Stimulated activated CD4-positive, alpha-beta T cell treated with anti-CD3 and anti-CD28 coated beads, Interleukin-2, amount 100 ng/mL, for 4 hours (primary cell): ENCODE data around the gene CACNA1I.
"Not testable (repeated sequence)": the region's sequence is repeated elsewhere in the genome, so short reads cannot be mapped to it uniquely, and the experiment has no call there.

Experiments used
- DNase-seq: peaks from one replicate; pipeline ENCODE4 v3.0.0-alpha.2; 2020; ENCODE audit warnings: low read depth

CACNA1I gene

DNA sequence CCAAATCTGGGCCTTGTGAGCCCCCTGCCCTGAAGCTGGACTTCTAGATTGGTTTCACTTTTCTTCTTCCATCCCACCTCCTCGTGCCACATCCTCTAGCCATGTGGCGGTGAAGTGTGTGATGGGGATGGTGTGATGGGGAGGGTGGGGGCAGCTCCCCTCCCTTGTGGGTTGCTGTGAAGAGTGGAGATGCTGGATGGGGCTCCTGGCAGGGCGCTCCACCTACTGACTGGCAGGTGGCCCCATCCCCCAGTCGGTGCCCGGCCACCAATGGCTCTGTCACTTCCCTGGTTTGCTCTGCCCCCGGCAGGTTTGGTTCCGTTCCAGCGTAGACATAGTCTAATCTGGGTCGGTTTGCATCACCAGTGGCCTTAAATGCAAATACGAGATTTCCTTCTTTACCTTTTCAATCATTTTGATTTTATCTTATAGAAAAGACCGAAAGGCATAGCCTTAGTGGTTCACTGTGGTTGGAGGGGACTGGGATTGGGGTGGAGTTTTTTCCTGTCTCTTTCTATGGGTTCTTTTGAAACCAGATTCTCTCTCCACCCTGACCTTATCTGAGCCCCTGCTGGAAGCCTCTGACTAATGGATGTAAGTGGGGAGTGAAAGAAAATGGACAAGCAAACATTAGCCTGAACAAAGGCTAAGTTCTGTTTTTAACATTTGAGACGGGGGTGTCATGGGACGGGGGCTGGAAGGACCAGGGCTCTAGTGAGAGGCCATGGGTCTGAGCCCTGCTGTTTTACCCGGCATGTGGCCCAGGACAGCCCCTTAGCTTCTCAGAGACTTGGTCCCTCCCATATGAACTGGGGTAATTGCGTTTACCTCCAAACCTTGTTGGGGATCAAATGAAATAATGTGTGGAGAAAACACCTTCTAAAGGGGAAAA is 149.3 kb downstream of the CACNA1I start:
- no peak for DNase-seq

DNA sequence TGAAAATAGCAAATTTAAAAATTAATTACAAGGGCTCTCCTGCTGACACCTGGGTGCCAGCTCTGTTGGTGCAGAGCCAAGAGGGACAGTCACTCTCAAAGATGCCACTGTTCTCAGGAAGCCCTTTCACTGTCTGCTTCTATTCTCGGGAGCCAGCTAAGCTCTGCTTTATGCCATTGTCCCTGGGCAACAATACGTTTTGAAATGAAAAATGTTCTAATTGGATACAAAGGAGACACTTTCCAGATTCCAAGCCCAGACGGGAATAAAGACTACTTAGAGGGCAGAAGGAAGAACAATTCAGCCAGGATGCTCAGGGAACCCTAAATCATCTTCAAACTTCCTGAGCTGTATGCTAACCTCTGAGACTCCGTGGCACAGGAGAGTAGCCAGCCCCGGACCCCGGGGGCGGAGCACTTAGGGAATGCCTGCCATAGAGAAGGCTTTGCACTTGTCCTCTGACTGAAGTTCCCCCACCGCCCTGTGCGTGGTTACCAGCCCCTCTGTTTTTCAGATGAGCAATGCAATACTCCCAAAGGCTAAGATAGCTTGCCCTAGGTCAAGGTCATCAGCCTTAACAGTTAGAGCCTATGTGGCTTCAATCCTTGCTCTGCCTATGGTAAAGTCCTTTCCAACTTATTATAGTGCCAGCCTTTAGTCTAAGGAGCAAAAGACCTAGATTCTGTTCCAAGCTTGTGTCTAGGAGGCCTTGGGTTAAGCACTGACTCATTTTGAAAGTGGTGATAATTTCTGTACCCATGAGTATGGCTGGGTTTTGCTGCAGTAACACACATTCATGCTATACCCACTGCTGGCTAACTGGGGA is 150.9 kb downstream of the CACNA1I start:
- no peak for DNase-seq

DNA sequence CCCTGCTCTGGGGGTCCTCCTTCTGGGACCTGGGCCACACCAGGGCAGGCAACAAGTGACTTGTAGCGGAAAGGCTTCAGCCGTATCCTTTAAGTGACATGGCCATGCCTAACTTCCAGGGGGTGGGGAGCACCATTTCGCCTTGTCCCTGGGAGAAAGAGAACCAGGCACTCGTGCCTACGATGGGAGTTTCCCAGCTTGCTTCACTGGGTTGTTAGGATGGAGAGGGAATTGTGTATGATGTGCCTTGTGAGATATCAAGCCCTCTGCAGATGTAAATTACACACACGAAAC is 151.4 kb downstream of the CACNA1I start:
- no peak for DNase-seq

DNA sequence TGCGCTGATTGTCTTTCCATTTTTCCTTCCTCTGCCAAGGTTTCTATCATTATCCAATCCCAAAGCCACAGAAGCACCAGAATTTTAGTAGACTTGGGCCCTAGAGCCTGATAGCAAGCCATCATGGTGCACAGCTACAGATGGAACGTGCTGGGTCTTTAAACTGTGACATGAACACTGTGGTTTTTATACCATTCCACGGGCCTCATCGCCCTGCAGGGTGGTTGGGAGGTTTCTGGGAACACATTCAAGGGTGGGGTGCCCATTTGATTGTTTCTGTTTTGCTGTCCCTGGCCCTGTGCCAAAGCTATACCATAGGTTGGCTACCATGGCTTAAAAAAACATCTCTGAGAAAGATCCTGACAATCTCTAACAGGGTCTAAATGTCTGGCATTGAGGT is 151.9 kb downstream of the CACNA1I start:
- DNase-seq: no peak

DNA sequence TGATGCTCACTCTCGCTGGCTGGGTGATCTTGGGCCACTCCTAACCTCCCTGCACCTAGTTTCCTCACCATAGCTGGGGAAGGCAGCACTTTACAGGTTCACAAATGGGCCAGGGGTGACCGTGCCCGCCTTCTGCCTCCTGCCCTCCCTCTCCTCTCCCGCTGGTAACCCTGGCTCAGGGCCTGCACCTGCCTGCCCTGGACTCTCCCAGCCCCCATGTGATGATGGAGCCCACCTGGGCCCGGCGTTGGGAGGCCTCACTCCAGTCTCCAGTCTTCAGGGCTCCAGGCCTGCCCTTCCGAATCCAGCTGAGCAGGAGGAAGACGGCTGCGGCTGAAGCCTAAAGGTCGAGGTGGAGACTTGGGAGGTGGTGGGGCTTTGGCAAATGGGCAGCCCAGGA is 152.9 kb downstream of the CACNA1I start:
- no peak for DNase-seq

DNA sequence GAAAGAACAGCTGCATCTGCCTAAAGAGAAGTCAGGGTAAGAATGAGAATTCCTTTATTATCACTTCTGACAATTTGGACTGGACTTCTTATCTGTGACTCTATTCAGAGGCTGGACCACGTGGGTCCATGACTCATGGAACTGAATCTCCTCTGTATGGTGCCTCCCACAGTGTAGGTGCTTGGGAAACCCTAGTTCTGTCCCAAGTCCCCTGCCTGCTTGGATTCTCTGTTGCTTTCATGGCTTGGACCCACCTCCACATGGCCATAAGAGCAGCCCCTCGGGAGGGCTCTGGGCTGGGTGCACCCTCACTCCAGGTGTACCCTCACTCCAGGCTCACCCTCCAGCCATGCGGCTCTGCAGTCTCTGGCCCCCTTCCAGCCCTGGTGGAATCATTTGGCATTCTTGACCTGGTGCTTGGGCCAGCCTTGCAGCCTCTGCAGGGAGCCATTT is 153.4 kb downstream of the CACNA1I start:
- no peak for DNase-seq

DNA sequence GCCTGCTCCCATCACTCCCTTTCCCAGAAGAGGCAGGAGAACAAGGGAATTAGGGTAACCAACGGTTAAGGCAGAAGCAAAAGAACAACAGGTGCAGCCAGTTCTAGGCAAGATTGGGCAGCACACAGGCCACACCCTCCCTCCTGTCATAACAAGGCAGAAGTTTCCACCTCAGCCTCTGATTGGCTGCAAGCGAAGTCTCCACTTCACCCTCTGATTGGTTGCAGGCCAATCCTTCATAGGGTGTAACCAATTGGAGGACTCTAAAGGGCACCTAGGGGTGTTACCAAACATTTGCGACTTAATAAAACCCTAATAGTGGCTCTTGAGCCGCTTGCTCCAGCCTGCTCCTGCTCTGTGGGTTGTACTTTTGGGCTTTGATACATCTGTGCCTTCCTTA is 153.8 kb downstream of the CACNA1I start:
- no peak for DNase-seq

DNA sequence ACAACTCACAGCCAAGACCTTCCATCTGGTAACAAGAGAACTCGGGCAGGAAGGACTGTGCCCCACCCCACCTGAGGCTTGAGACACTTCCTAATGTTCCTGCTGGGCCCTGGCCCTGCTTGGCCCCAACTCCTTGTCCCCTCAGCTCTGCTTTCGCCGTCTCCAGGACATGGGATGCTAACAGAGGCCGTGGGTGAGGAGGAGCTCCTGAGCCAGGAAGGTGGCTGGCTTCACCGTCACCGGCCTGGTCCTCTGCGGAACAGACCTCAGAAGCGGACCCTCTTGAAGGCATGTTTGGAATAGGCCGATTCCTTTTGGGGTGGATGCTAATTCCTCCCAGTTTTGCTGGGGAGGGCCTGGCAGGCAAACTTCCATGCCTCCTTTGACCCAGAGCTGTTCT is 154.3 kb downstream of the CACNA1I start:
- no peak for DNase-seq

DNA sequence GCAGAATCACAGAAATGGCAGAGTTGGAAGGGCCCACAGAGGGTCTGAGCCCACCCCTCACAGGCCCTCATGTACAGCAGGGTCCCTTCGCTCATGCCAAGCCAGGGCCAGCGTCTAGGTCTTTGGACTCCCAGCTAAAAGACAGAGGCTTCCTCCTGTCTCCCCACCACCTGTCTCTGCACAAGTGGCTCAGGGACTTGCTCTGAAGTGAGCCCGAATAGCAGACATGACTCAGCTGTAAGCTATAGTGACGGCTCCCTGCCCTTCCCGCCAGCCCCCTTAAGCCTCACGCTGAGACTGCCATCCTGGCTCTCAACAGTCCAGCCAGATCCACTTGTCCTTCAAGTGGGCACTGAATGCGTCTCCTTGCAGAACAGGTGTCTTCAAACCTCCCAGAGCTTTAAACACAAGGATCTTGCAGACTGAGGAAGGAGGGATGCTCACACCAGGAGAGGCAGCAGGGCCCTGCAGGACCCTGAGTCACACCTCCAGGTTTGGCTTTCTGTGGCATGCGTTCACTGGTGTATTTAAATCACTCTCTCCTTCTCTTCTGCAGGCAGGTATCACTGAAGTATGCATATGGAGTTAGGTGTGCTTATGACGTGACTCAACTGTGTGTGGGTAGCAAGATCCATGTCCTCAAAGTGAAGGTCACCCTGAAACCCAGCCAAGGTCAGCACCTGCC is 154.9 kb downstream of the CACNA1I start:
- DNase-seq: no peak

DNA sequence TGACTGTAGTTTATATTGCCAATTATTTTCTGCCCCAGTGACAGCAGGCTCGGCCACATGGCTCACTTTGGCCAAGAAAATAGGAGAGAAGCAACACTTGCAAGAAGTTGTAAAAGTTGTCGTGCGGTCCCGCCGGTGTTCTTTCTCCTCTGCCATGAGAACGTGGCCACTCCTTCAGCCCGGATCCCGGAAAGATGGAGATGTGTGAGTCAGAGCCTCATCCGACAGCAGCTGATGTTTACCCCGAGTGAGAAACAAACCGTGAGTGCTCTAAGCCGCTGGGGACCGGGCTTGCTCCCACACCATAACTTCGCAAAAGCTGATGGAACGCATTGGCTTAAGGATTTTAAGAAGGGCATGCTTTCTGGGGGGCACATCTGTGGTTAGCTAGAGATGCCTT is 157.0 kb downstream of the CACNA1I start:
- no peak for DNase-seq

DNA sequence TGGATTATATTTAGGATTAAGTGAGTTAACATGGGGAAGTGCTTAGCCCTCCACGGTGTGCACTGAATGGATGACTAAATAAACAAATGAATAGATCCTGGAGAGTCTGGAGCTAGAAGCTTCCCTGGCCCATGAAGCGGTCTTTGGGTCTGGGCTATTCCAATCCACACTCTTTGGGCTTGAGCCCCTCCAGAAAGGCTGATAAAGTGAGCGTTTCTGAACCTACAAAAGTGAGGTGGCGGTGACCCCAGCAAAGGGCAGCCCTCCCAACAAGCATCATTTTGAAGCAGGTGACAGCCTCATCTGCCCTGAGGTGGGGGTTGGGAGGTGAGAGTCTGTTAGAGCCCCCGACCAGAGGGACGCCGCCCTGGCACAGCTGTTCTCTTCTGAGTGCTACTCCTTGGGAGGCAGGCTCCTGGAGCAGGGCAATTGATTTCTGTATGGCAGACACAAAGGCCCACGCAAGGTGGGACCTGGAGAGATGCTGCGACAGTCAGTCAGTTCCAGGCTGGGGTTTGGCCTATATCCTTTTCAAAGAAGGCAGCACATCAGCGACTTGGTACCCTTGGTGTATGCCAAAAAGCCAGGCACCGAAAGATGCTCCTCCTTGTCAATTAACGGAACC is 157.8 kb downstream of the CACNA1I start:
- no peak for DNase-seq

DNA sequence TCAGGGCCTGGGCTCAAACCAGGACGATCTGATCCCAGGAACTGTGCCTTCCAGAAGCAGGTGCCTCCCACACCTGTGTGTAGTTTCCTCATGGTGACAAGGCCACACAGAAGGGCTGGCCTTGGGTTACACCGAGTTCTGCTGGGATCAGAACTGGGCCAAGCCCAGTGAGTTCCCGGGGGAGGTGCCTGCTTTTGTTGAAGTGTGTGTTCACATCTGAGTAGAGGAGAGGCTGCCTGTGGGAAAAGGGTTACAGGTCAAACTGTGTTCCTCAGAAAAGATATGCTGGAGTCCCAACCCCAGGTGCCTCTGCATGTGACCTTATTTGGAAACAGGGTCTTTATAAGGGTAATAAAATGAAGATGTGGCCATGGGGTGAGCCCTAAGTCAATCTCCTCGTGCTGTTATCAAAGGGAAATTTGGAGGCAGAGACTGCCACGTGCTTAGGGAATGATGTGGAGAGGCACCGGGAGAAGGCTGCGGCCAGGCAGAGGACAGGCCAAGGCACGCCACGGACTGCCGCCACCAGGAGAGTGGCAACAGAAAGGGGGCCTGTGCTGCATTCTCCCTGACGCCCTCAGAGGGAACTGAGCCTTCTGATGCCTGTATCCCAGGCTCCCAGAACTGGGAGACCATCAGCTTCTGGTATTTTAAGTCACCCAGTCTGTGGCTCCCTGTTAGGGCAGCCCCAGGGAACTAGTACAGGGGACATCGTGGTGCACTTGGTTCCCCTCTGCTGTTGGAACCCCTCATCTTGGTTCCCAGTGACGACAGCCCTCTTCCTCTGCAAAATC is 158.8 kb downstream of the CACNA1I start:
- DNase-seq: no peak

DNA sequence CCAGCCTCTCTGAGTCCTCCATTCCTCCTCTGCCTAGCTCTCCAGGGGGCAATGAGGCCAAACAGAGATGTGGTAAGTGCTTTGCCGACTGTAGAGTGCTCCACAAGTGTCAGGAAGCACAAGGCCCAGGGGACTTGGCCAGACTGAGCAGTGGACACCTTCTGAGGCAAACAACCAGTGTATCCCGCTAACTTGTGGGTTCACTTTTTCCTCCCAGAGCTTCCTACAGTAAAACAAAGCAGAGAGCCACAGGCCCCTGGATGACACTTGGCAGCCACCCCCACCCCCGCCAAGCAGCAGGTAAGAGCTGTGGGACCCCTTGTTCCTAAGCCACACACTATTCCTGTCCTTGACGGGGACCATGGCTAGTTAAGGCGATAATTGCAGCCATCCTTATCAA is 160.9 kb downstream of the CACNA1I start:
- DNase-seq: no peak

DNA sequence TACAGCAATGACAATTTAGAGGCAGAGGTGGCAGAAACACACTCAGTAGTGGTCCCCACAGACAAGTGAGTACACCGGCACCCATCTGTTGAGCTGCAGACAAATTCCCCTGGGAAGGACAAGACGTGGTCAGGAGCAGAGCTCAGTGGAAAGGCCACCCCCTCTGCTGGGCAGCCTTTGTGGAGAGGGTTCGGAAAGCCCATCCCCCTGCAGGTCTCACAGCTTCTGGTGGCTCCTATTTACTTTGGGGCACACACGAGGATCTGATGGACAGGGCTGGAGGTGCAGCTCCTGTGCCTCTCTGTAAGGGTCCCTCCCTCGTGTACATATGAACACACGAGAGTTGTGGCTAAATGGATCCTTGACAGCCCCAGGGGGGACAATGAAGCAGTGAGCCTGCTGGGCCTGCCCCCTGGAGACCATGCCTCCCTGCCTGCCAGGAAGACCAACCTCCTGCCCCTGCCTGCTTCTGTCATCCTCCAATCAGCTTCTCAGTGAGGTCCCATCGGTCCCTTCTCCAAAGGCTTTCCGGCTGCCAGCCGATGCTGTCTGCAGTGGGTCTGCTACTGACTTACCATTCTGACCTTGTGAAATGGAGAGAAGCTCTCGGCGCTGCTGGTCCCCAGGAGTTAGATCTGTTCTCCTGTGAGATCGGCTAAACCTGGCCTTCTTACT is 161.5 kb downstream of the CACNA1I start:
- no peak for DNase-seq

DNA sequence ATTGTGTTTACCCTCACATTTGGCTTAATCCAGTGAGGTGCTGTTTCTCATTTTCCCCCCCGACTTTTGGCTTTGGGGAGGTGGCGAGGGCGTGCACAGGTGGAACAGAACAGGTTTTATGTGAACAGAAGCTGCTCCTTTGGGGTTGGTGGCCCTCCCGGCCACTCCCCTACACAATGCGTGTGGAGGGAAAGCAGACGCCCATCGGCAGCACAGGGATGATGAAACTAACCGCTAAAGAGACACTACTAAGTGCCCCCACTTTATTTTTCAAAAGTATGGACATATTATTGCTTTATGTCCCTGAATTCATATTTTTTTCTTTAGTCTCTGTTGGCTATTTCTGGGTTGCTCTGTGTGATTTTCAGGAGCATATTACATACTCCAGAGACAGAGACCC is 162.1 kb downstream of the CACNA1I start:
- no peak for DNase-seq

DNA sequence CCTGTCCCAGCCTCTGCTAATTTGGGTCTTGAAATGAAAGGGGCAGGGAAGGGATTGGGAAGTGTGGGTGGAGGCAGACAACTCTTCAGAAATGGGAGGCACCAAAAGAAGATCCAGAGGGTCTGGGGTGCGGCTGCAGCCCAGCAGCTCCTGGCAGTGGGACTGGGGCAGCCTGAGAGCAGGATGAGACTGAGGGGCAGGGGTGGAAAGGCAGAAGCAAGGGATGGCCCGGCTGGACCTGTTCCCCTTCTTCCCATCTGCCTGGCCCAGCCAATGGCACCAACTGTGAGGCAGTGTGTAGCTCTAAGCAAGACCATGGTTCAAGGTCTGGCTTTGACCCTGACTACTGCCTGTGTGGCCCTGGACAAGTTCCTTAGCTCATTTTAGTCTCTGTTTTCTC is 162.6 kb downstream of the CACNA1I start:
- DNase-seq: no peak

DNA sequence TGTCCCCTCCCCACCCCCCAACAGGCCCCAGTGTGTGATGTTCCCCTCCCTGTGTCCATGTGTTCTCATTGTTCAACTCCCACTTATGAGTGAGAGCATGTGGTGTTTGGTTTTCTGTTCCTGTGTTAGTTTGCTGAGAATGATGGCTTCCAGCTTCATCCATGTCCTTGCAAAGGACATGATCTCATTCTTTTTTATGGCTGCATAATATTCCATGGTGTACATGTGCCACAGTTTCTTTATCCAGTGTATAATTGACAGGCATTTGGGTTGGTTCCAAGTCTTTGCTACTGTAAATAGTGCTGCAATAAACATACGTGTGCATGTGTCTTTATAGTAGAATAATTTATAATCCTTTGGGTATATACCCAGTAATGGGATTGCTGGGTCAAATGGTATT is 163.5 kb downstream of the CACNA1I start:
- not testable (repeated sequence) for DNase-seq

DNA sequence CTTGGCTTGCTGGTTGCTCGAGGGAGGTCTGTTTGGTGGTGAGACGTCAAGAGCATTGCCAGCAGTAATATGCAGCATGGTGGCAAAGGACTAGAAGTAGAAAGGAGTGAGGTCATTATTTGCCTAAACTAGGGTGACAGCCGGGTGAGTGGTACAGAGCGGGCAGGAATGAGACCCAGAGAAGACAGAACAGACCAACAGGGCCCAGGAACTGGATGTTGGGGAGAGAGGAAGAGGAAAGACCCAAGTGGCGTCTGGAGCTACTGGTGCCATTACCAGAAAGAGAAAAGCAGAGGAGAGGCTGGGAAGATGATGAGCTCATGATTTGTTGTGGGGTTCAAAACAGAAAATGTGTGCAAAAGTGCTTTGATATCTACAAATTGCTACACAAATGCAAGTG is 164.3 kb downstream of the CACNA1I start:
- no peak for DNase-seq

DNA sequence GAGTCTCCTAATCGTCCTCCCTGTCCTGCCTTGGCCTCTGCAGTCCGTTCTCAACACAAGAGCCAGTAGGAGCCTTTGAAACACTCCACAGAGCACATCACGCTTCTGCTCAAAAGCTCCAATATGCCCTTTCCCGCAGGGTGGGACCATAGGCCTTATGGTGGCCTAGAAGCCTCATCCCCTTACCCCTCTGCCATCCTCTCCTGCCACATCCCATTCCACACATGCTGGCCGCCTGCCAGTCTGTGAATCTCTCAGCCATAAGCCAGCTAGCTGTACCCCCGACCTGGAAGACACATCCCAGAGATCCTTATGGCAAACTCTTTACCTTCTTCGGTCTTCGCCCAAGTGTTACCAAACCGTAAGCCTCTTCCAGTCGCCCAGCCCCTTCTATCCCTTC is 165.2 kb downstream of the CACNA1I start:
- no peak for DNase-seq

DNA sequence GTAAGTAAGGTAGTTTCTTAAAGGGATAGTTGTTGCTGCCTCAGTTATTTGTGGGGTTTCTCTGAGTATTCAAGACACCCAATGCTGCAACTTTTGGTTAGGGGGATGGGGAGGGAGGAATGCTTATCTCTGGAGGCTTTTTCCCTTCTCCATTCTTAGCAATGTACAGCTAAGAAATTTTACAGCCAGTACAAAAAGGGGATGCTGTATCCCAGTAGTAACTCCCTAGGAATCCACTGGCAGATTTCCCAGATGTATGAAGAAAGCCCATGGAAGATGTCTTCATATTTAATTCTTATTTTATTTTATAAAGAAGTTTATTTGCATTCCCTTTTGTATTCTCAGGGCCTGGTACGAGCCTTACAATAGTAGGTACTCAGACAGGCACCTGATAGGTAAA is 168.2 kb downstream of the CACNA1I start:
- no peak for DNase-seq
